HepG2 (cell line): Measurements from ENCODE around the gene SLC16A4. TPM values are rescaled to one million over a fixed set of nuclear protein-coding genes. Genes with fewer than 3 reads are reported as not detected.
A peak's percentile ranks its signal among the peaks of the same experiment; 100 is the strongest.

Source experiments
- ATRX ChIP-seq: sonication (generic); formaldehyde crosslinking; IDR thresholded peaks from 2 replicates; pipeline ENCODE4 v1.4.0; 2020; ENCODE audit warnings: missing genetic modification reagents, borderline replicate concordance
- HIVEP1 ChIP-seq: sonication (generic); formaldehyde crosslinking; IDR thresholded peaks from 2 replicates; pipeline ENCODE4 v1.4.0; 2020; ENCODE audit warnings: mild to moderate bottlenecking, missing genetic modification reagents
- HMGXB4 ChIP-seq, 2 experiments: sonication (generic) in 1 of 2; formaldehyde crosslinking in 1 of 2; IDR thresholded peaks; 2 replicates each; pipeline versions ENCODE4 v1.4.0 to v1.6.1; 2018 to 2020; ENCODE audit warnings: missing genetic modification reagents in 2 of 2, borderline replicate concordance in 1 of 2, low read depth in 1 of 2, mild to moderate bottlenecking in 1 of 2, missing biosample characterization in 1 of 2
- IRF2 ChIP-seq: IDR thresholded peaks from 2 replicates; pipeline ENCODE4 v1.6.1; 2018; ENCODE audit warnings: missing genetic modification reagents, missing compliant biosample characterization
- JUN ChIP-seq: sonication (generic); formaldehyde crosslinking; IDR thresholded peaks from 2 replicates; pipeline ENCODE4 v1.4.0; 2020; ENCODE audit warnings: mild to moderate bottlenecking, missing genetic modification reagents
- XRCC5 ChIP-seq: fragments of 200-400 bp; formaldehyde crosslinking; optimal IDR thresholded peaks from 2 replicates; pipeline ENCODE3; 2017; ENCODE audit warnings: mild to moderate bottlenecking, low read length
- ZFP91 ChIP-seq: sonication (generic); formaldehyde crosslinking; IDR thresholded peaks from 2 replicates; pipeline ENCODE4 v1.9.0; 2022; ENCODE audit warnings: missing genetic modification reagents, mild to moderate bottlenecking, borderline replicate concordance
- ZNF224 ChIP-seq: sonication (generic); formaldehyde crosslinking; IDR thresholded peaks from 2 replicates; pipeline ENCODE4 v1.5.0; 2020; ENCODE audit warnings: mild to moderate bottlenecking, missing genetic modification reagents
- ZNF335 ChIP-seq: sonication (generic); formaldehyde crosslinking; IDR thresholded peaks from 2 replicates; pipeline ENCODE4 v1.4.0; 2020; ENCODE audit warnings: missing genetic modification reagents
- ZNF83 ChIP-seq: sonication (generic); formaldehyde crosslinking; IDR thresholded peaks from 2 replicates; pipeline ENCODE4 v1.4.0; 2020; ENCODE audit warnings: missing genetic modification reagents, mild to moderate bottlenecking, borderline replicate concordance
- polyA plus RNA-seq, 8 experiments: library from polyadenylated mRNA; depleted of rRNA in 3 of 8; stranded (reverse) in 7 of 8; unstranded in 1 of 8; fragments of >200 nt; fragmentation: Illumina TruSeq in 4 of 8; extraction: Trizol in 4 of 8; gene quantifications; 2 replicates each; pipeline versions ENCODE4 v1.2.1 to v1.2.3, GENCODE V29; 2011 to 2016; ENCODE audit warnings: low read depth in 4 of 8, missing spikeins in 1 of 8, mixed read lengths in 1 of 8; ENCODE audit not compliant: insufficient read depth in 1 of 8
- total RNA-seq, 5 experiments: library from RNA; depleted of rRNA; stranded (reverse); fragments of >200 nt; fragmentation: Illumina TruSeq; extraction: Trizol; gene quantifications; 2 replicates each; pipeline ENCODE4 v1.2.3, GENCODE V29; 2016; ENCODE audit warnings: low read depth in 1 of 5
- TF ChIP-seq, protein P1 (sequence below): sonication (generic); formaldehyde crosslinking; IDR thresholded peaks from 2 replicates; pipeline ENCODE4 v1.4.0; 2020; ENCODE audit warnings: mild to moderate bottlenecking, missing genetic modification reagents
- TF ChIP-seq, protein P2 (sequence below): sonication (generic); formaldehyde crosslinking; IDR thresholded peaks from 2 replicates; pipeline ENCODE4 v1.5.0; 2020; ENCODE audit warnings: mild to moderate bottlenecking, missing genetic modification reagents, borderline replicate concordance

SLC16A4 gene
- total and polyA plus RNA-seq, 2 of the 13 experiments (the other 11 are each of a cell fraction or from before 2014, with no cell fraction given), result 1.1 to 1.5 TPM

DNA sequence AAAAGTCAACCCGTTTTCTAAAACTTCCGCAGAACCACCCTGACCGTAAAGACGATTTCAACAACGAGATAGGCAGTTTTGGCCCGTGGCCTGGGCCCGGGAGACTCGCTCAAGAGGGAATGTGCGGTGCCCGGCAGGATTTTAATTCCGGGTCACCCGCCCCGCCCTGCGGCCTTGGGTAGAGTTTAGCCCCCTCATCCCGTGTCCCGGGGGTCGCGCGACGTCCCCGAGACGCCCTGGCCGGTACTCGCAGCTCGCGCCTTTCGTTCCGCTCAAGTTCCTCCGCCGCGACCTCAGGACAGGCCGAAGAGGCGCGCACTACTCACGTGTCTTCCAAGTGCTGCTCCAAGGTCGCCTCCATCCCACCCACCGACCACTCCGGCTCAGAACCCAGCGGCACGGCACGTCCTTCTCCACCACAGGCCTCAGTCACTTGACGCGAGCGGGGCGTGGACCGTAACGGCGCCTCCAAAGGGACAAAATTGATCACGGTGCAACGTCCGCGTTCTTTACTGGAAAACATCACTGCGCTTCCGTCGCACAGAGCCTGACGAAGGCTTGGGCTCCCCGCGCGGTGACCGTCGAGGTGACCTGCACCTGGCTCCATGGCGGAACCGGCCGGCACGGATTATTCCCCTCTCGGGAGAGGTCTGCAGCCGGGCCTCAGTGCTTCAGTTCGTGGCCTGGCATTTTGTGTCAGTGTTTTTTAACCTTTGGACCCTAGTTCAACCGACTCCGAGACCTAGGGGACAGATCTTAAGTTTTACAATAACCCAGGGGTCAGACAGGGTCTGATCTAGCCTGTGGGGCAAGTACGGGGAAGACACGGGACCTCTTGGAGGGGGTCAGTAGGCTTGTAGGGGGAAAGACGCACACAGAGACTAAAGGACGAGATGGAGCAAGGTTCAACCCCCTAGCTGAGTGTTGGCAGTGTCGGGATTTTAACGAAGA is 16.7 kb upstream of the SLC16A4 start, which contains the start of gene LAMTOR5 (continued):
- TF ChIP-seq, protein P1, sequence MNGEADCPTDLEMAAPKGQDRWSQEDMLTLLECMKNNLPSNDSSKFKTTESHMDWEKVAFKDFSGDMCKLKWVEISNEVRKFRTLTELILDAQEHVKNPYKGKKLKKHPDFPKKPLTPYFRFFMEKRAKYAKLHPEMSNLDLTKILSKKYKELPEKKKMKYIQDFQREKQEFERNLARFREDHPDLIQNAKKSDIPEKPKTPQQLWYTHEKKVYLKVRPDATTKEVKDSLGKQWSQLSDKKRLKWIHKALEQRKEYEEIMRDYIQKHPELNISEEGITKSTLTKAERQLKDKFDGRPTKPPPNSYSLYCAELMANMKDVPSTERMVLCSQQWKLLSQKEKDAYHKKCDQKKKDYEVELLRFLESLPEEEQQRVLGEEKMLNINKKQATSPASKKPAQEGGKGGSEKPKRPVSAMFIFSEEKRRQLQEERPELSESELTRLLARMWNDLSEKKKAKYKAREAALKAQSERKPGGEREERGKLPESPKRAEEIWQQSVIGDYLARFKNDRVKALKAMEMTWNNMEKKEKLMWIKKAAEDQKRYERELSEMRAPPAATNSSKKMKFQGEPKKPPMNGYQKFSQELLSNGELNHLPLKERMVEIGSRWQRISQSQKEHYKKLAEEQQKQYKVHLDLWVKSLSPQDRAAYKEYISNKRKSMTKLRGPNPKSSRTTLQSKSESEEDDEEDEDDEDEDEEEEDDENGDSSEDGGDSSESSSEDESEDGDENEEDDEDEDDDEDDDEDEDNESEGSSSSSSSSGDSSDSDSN (CRISPR knock-in tag), result peak; percentile 90
- TF ChIP-seq ZNF83 (CRISPR knock-in tag), result no peak; the same call in 1 of the 2 replicates
- TF ChIP-seq JUN, result no peak; the same call in 1 of the 2 replicates
- TF ChIP-seq HMGXB4 (CRISPR knock-in tag; IDR thresholded peaks at IDR 0.05; ENCODE audit: borderline replicate concordance in 1 of 2, low read depth in 1 of 2), result peak; percentile 96 to 99
- TF ChIP-seq XRCC5, result peak; percentile 89
- peak; percentile 97 for TF ChIP-seq ZFP91 (CRISPR knock-in tag)
- peak; percentile 84 for TF ChIP-seq ZNF224
- TF ChIP-seq HIVEP1, result peak; percentile 51; the same call in 1 of the 2 replicates
- TF ChIP-seq, protein P2, sequence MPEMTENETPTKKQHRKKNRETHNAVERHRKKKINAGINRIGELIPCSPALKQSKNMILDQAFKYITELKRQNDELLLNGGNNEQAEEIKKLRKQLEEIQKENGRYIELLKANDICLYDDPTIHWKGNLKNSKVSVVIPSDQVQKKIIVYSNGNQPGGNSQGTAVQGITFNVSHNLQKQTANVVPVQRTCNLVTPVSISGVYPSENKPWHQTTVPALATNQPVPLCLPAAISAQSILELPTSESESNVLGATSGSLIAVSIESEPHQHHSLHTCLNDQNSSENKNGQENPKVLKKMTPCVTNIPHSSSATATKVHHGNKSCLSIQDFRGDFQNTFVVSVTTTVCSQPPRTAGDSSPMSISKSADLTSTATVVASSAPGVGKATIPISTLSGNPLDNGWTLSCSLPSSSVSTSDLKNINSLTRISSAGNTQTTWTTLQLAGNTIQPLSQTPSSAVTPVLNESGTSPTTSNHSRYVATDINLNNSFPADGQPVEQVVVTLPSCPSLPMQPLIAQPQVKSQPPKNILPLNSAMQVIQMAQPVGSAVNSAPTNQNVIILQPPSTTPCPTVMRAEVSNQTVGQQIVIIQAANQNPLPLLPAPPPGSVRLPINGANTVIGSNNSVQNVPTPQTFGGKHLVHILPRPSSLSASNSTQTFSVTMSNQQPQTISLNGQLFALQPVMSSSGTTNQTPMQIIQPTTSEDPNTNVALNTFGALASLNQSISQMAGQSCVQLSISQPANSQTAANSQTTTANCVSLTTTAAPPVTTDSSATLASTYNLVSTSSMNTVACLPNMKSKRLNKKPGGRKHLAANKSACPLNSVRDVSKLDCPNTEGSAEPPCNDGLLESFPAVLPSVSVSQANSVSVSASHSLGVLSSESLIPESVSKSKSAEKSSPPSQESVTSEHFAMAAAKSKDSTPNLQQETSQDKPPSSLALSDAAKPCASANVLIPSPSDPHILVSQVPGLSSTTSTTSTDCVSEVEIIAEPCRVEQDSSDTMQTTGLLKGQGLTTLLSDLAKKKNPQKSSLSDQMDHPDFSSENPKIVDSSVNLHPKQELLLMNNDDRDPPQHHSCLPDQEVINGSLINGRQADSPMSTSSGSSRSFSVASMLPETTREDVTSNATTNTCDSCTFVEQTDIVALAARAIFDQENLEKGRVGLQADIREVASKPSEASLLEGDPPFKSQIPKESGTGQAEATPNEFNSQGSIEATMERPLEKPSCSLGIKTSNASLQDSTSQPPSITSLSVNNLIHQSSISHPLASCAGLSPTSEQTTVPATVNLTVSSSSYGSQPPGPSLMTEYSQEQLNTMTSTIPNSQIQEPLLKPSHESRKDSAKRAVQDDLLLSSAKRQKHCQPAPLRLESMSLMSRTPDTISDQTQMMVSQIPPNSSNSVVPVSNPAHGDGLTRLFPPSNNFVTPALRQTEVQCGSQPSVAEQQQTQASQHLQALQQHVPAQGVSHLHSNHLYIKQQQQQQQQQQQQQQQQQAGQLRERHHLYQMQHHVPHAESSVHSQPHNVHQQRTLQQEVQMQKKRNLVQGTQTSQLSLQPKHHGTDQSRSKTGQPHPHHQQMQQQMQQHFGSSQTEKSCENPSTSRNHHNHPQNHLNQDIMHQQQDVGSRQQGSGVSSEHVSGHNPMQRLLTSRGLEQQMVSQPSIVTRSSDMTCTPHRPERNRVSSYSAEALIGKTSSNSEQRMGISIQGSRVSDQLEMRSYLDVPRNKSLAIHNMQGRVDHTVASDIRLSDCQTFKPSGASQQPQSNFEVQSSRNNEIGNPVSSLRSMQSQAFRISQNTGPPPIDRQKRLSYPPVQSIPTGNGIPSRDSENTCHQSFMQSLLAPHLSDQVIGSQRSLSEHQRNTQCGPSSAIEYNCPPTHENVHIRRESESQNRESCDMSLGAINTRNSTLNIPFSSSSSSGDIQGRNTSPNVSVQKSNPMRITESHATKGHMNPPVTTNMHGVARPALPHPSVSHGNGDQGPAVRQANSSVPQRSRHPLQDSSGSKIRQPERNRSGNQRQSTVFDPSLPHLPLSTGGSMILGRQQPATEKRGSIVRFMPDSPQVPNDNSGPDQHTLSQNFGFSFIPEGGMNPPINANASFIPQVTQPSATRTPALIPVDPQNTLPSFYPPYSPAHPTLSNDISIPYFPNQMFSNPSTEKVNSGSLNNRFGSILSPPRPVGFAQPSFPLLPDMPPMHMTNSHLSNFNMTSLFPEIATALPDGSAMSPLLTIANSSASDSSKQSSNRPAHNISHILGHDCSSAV, result peak; percentile 93; the same call in 1 of the 2 replicates
- peak; percentile 85 for TF ChIP-seq ZNF335
- TF ChIP-seq IRF2, result peak; percentile 94
- TF ChIP-seq ATRX (CRISPR knock-in tag), result no peak
